GM21723 (cell line): ENCODE measurements around the gene IRX3.

Source experiments
- ATAC-seq: cut with Tn5 transposase; IDR thresholded peaks from one replicate; pipeline ENCODE4 v1.9.1; 2021; ENCODE audit warnings: mild to moderate bottlenecking, moderate library complexity; ENCODE audit not compliant: unreplicated experiment

Gene IRX3

DNA sequence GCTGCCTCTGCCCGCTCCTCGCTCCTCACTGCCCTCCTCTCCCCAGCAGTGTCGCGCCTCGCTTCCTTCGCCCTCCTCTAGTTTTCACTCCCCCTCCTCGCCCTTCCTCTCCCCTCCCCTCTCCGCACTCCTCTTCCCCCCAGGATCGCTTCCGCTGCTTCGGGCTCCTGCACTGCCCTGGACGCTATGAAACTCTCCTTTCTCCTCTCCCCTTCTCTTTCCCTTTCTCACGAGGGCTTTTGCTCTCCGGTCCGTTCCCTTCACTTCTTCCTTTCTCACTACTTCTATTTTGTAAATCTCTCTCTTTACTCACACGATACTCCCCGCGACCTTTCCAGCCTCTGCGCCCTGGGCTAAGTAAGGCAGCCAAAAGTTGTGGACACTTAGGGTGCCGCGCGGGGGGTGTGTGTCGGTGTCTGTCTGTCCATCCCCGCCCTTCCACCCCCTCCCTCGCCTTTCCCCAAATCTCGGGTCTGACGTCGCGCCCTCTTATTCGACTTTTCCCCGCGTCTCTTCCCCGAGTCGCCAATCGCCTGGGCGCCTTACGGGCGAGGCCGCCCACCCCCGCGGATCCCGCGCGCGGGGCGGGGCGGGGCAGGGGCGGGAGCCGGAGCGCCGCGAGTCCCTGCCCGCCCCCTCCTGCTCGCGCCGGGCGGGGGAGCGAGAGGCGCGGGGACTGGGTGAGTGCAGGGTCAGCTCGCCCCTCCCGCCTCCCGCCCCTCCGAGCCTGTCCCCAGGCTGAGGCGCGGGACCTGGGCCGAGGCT, at the start of gene IRX3:
IRX3 (minus strand) TSS at position 422 of the 765 bp plus-strand sequence. CDS start 737 bp downstream, outside the sequence.
- no peak for ATAC-seq

DNA sequence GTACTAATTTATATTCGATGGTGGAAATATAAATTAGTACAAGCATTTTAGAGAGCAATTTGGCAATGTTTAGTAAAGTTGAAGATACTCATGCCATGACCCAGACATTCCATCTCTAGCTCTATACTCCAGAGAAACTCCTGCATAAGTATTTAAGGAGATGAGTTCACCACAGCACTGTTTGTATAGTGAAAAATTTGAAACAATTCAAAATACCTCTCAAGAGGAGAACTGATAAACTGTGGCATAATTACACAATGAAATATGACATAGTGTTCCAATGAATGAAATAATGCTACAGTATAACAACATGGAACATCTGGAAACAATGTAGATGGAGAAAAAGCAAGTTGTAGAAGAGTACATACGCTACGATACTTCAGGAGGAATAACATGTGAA, 48.6 kb upstream of the IRX3 start:
- ATAC-seq, result no peak

DNA sequence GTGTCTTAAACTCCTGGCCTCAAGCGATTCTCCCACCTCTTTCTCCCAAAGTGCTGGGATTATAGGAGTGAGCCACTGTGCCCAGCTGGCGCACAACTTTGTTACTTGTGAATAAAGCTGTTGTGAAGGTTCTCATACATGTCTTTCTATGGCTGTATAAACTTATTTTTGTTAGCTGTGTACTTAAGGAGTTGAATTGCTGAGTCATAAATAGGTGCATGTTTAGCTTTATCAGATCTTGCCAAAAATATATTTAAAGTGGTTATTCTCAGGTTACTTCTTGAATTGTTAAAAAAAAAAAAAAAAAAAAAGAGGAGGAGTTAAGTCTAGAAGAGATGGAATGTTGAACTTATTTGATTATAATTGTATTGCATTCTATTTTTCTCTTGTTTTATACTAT, 47.6 kb upstream of the IRX3 start:
- ATAC-seq, result no peak

DNA sequence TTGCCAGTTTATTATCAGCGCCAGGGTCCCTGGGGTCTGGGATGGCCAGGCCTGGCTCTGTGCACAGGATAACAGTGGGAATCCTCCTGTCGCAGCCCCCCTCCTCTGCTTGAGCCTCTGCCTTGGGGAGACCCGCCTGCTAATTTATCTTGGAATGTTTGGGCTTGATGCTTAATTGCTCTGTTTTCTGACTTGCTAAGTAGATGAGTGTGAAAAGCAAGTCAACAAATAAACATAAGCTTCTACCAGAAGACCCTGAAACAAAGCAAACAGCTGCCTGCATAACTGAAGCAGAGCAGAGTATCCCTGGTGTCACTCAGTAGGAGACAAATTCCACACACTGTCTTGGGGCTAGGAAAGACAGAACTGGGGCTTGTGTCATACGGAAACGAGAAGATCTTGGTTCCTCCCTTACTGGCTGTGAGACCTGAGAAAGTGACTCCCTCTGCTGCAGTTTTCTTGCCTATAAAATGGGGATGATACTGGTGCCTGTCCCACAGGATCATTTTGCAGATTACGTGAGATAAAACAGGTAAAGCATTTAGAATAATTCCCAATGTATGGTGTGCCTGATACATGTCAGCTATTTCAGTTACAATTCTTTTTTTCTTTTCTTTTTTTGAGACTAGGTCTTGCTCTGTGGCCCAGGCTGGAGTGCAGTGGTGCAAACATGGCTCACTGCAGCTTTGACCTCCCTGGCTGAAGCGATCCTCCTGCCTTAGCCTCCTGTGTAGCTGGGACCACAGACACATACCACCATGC, 44.8 kb upstream of the IRX3 start:
- no peak for ATAC-seq

DNA sequence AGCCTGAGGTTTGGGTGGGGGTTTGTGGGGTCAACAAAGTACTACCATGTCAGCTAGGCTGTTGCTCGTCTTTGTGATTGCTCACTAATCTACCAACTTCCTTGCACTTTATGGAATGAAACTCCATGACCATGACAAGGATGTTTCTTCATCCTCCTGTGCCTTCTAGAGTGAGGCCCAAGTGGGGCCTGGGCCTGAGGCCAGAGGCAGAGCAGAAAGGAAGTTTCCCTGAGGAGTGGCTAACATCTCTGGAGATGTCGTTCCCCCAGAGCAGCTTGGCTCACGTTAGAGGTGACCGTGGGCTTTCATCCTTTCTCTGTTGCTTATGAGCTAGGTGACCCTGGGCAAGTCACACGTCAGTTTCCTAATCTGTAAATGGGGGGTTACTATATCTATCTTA, 41.0 kb upstream of the IRX3 start:
- no peak for ATAC-seq

DNA sequence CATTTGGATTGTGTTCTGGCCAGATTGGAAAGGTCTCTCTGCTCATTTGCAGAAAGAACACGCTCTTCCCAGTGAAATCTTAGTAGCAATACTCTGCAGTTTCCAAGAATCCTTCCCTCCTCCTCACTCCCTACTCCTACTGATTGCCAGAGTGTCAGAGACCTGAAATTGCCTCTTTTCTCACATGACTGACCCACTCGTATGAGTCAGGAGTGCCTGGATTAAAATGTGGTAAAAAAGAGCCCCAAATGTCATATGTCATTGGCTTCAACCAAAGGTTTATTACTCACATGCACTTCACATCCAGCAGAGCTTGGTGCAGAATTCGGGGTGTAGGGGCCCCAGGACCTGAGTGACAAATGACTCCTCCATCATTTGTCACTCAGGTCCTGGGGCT, 39.7 kb upstream of the IRX3 start:
- ATAC-seq, result no peak

DNA sequence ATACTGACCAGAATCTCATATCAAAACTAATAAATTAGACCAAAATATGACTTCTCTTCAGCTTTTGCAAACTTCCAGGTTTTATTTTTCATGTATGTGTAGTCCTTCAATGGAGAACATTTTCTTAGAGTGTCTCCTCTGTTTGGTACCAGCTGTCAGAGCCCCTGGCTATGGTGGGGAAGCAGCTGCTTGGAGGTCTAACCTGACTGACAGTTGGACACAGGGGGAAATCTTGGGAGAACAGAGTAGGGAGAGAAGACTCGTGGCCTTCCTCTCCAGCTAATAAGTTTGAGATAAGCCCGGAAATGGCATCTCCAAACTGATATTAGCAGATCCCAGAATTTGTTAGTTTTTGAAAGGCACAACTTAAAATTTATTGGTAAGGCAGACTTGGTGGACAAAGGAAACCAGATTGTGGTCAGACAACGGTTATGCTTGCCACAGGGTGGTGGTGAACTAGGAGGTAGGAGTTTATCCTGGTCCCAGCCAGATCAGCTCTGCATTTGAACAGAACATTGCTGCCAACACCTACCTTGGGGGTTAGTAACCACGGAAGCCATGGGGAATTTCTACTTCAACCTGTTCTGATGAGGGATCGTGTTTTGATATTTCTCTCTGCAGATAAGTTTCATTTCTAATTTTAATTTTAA, 39.2 kb upstream of the IRX3 start:
- ATAC-seq, result no peak

DNA sequence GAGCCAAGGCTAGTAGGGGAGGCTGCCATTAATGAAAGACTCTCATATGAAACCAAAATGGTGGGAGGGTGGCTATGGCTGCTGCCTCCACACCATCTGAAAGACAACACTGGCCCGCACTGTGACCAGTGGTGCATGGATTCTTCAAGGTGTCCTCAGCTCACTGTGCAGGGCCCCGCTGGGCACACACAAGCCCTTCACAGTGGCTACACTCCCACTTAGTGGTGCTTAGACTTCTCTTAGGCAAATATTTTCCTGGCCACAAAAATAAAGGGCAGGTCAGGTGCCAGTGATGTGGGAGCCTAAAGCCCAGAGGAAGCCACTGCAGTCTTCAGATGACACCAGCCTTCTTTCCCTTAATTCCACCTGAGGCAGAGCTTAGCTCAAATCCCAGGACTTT, 38.1 kb upstream of the IRX3 start:
- no peak for ATAC-seq

DNA sequence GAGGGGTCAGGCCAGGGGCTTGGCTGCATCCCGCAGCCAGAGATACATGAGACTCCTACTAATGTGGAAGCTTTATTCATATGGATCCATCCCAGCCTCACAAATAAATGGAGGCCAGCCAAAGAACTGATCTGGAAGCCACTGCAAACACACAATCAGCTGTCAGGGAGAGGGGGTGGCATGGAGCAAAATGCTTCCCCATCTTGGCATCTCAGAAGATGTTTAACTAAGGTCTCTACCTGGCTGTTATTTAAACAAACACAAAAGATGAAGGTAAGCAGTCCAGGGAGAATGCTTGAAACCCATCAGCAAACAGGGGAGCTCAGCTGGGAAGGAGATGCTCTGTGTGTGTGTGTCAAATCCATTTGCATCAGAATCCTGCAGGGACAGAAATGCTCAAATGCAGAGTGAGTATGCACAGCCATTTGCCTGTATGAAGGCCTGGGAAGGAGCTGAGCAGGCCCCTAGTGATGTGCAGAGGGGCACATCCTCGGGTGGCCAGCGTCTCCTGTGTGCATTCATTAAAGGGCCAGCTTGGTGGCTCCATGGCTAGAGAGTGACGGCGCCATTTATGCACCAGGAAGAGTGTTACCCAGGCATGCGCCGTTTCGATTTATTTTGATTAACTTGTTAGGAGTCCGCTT, 34.2 kb upstream of the IRX3 start:
- ATAC-seq, result no peak

DNA sequence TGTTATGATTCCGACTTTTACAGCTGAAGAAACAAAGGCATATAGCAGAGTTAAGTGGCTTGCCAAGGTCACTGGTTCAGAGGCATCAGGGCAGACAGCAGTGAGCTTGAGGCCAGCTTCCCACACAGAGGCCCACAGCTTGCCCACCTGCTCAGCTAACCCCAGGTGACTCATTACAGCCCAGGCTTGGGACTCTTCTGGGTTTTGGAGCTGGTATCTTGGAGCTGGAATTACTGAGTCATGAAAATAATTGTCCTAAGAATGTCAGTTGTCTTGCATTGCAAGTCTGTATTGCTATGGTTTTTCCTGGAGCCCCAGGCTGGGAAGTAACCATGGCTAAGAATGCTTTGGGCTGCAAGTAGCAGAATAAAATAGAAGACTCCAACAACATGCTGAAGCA, 32.4 kb upstream of the IRX3 start:
- ATAC-seq, result no peak

DNA sequence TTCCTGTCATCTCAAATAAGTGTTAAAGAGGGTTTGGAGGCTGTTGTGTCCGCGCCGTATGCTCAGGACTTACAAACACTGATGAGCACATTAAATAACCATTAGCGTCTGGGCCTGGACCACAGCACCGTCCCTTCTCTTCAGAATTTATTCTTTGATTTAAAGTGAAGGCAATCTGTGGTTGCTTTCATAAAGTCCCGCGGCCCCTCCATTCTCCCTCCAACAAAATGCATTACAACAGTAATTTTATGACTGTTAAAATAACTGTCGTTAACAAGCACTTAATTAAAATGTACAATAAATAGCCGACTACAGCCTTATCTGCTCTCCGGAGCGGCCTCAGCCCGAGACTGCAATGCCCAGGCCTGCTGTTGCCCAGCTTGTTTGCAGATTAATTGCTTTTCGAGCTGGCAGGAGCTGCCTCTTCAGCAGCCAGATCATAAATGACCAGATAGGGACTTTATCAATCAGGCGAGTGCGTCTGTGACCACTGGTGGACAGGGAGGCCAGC, 30.6 kb upstream of the IRX3 start:
- no peak for ATAC-seq

DNA sequence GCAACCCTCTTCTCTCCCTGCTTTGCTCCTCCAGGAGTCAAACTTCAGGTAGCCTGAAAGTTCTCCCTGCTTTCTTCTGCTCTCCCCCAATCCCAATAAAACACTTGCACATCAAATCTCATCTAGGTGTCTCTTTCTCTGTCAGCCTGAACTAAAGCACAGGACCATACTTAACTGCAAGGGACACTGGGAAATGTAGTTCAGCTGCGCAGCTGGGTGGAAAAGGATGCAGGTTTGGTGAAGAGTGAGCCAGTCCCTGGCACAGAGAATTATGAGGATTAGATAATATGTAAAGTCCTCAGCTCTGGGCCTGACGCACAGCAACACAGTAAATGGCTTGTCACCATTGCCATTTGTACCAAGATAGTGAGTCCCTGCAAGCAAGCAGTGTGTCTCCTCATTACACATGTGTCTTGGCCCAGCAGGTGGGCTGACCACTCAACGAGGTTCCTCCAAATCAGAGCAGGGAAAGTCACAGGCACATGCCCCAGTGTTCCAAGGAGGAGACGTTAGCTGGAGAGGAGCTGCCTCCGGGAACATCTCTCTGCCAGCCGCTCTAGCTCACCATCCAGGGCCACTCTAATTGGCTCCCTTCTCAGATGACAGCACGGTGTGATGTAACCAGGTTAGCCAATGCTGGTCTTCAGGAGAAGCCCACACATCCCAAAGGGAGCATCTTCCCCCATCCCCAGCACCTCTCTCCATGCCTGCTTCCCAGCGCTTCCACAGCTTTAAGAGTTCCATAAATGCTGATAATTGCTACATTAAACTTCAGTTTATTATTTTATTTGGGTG, 29.7 kb upstream of the IRX3 start:
- ATAC-seq, result no peak

DNA sequence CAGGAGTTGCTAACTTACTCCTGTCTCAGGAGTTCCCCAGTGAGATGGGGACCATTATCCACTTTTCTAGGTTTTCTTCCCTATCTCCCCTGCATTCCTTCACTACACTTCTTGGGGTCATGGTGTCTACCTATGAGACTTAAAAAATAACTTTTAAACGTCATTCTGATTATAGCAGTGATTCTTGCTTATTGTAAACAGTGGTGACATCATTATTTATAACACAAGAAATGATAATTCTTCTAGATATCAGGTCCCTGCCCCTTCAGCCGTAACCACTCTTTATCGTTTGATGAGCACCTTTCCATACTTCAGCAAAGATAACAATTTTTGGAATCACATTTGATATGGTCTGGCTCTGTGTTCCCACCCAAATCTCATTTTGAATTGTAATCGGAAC, 27.2 kb upstream of the IRX3 start:
- no peak for ATAC-seq

DNA sequence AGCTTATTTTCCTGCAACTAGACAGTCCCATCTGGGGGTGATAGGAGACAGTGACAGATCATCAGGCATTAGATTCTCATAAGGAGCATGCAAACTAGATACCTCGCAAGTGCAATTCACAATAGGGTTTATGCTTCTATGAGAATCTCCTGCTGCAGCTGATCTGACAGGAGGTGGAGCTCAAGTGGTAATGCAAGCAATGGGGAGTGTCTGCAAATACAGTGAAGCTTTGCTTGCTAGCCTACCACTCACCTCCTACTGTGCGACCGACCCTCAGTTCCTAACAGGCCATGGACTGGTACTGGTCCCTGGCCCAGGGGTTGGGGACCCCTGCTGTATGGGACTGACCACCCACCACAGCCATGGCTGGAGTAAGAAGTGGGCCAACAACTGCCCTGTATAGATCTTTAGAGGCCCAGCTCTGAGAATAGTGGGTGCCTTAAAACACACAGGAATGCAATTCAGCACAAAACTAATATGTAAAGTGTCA, 26.0 kb upstream of the IRX3 start:
- no peak for ATAC-seq

DNA sequence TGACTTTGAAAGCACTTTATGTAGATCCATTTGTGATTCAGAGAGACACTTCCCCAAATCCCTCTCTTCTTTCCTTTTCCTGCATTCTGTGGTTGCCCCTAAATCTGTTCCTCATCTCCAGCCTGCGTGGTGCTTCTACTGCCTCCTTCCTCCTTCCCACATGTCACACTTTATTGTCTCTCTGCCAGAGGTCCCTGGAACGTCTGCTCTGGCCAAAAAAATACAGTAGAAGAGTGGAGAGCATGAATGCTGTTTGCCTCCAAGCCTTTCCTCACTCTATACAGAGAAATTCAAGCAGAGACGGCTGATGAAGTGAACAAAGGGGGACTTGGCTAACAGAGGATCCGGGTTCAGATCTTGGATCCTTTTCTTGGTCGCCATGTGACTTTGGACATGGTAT, 22.8 kb upstream of the IRX3 start:
- ATAC-seq, result no peak

DNA sequence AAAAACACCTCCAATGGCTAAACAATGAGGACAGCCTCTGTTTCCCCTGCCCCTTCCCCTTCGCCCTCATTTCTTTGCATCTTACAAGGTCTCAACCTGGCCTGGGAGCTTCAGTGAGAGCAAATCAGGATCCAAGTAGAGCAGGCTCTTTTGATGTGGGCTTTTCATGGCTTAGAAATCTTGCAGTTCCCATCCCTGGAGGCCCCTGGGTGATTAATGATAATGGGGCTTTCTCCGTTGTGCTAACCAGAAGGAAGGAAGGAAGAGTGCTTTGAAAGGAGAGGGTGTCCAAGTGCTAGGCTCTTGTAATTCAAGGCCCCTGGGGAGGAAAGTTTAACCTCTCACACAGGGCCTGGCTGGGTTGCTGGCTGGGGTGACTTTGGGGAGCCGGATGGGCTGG, 18.5 kb upstream of the IRX3 start:
- no peak for ATAC-seq

DNA sequence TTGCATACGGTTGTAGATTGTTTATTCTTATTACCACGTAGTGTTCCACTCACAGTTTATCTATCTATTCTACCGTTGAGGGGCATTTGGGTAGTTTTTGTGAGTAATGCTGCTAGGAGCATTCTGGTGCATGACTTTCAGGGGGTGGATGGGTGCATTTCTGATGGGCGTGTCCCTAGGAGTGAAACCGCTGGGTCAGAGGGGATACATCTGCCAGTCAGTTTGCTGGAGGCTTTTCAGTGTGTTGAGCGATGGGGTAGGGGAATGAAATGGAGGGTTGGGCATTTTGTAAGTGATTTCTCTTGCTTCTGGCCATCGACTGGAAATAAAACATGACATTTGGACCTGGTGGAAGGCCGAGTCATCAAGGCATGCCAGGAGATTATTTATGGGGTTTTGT, 17.0 kb upstream of the IRX3 start:
- no peak for ATAC-seq

DNA sequence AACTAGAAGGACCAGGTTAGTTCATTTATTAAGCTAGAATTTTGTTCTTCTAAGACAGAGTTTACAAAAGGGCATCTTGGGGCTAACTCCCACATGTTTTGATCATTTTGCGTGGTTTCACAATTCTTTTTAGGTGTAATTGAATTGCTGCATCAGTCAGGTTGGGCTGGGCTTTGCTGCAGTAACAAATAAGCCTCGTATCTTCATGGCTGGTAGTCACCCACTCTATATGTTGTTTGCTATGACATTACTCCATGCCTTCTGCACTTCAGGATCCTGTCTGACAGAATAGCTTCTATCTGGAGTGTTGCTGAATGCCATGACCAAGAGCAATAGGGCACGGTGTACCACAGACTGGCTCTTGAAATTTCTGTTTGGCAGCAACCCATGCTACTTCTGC, 10.6 kb upstream of the IRX3 start:
- ATAC-seq, result no peak

DNA sequence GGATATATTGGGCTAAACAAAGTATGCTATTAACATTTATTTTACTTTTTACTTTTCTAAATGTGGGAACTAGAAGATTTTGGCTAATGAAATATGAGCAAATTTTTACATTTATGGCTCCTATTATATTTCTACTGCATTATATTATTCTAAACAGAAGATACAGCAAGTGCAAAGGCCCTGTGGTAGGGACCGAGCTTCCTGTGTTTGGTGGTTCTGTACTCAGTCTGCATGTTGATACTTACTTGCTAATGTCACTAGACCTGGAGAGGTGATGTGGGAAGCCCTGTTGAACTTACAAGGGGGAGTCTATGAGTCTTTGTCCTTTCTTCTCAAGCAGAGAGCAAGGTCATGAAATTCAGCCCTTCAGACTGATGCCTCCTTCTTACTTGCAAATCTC, 10.0 kb upstream of the IRX3 start:
- no peak for ATAC-seq
